GM12873 (cell line): ENCODE results near the gene METTL13.

ENCODE experiments used
- TF ChIP-seq, protein P1 (sequence below): IDR thresholded peaks from 2 replicates; pipeline ENCODE4 v1.5.1; 2012; ENCODE audit warnings: low read depth, mild to moderate bottlenecking, moderate library complexity, low read length, control low read depth; ENCODE audit not compliant: insufficient read depth; ENCODE audit errors: missing control alignments

METTL13 gene

DNA sequence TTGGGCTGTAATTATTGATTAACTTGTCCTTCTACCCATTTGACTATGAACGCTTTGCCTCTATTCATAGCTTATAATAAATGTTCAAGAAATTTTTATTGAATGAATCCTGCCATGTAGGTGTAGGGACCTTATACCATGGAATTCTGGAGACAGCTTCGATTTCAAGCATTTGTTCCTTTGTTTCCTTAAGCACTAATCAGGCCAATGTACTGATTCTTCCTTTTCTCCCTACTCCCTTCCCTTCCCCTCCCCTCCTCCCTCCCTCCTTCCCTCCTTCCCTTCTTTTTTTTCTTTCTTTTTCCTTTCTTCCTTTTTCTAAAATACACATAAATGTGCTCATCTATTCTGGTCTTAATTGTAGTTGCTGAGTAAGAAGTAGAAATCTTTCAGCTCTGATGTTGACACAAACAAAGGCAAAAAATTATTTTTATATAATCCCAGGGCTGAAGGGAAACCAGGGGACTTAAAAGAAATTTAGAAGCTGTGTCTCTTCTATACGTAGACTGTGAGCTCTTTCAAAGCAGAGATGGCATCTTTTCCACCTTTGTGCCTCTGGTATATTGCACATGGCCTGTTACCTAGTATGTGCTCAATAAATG, 34.9 kb downstream of the METTL13 start:
- TF ChIP-seq, protein P1, sequence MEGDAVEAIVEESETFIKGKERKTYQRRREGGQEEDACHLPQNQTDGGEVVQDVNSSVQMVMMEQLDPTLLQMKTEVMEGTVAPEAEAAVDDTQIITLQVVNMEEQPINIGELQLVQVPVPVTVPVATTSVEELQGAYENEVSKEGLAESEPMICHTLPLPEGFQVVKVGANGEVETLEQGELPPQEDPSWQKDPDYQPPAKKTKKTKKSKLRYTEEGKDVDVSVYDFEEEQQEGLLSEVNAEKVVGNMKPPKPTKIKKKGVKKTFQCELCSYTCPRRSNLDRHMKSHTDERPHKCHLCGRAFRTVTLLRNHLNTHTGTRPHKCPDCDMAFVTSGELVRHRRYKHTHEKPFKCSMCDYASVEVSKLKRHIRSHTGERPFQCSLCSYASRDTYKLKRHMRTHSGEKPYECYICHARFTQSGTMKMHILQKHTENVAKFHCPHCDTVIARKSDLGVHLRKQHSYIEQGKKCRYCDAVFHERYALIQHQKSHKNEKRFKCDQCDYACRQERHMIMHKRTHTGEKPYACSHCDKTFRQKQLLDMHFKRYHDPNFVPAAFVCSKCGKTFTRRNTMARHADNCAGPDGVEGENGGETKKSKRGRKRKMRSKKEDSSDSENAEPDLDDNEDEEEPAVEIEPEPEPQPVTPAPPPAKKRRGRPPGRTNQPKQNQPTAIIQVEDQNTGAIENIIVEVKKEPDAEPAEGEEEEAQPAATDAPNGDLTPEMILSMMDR: no peak

GRCh38 chr1:171817511-171818265, 36.2 kb downstream of the METTL13 start:
- TF ChIP-seq, protein P1: no peak

DNA sequence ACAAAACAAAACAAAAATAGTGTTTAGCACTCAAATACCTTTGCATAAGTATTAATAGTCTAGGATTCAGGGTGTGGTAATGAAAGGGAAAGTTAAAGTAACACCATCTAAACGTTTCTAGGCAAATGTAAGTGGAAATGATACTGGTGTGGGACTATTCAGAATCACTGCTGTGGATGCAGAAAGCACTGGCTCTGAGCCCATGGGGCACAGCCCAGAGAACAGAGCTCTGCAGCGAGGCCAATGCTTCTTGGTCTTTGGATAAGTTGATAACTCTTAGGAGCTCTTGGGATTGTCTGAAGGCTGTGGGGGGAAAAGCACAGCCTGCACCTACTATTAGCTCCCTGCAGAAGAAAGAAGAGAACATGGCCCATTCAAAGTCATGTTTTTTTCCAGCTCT, 38.5 kb downstream of the METTL13 start:
- TF ChIP-seq, protein P1: no peak

- TF ChIP-seq, protein P1: no peak
Measured at GRCh38 chr1:171826973-171827372, 45.5 kb downstream of the METTL13 start.

- TF ChIP-seq, protein P1: no peak
Measured at GRCh38 chr1:171828794-171829193, 47.3 kb downstream of the METTL13 start.

- TF ChIP-seq, protein P1: no peak
Measured at GRCh38 chr1:171833091-171833825, 51.8 kb downstream of the METTL13 start.

GRCh38 chr1:171834821-171835220, 53.4 kb downstream of the METTL13 start:
- TF ChIP-seq, protein P1: no peak
